ENCODE results near the gene DNMBP. TPM values are rescaled to one million over a fixed set of nuclear protein-coding genes. Genes with fewer than 3 reads are reported as not detected.

DNMBP gene
- total RNA-seq, 1 donor from 2014 or later = 26.7 TPM

- no peaks in the 10 kb centered on the region for H4K20me1 ChIP-seq (ENCODE audit: low read depth)
- no peak overlapping the region for H3K9ac ChIP-seq
- H3K4me3 ChIP-seq = no peak overlapping the region
- TF ChIP-seq EZH2phosphoT487 (IDR thresholded peaks at IDR 0.05) (no peak), CTCF (IDR thresholded peaks at IDR 0.05) (no peak), EZH2 (IDR thresholded peaks at IDR 0.05) (no peak)
- H3K4me2 ChIP-seq = no peak overlapping the region
- DNase-seq (ENCODE audit: low spot score) = no peak
- no peaks in the 10 kb centered on the region for H3K79me2 ChIP-seq (ENCODE audit: low read depth)
- no peaks in the 10 kb centered on the region for H3K36me3 ChIP-seq
- Mint-ChIP-seq H3K4me3 (no peak overlapping the region), H3K36me3 (no peaks in the 10 kb centered on the region), H3K9me3 (peaks cover 8% of the 10 kb centered on the region), H3K4me1 (peaks cover 43% of the 10 kb centered on the region), H3K27ac (no peak overlapping the region), H3K27me3 (ENCODE audit: insufficient read depth, low read depth) (peaks cover 5% of the 10 kb centered on the region)
- no peaks in the 10 kb centered on the region for H3K27me3 ChIP-seq
- H3K4me1 ChIP-seq = peaks cover 20% of the 10 kb centered on the region
- H3F3A ChIP-seq (ENCODE audit: low read depth) = peaks cover 11% of the 10 kb centered on the region
- no peak overlapping the region for H3K27ac ChIP-seq
- no peaks in the 10 kb centered on the region for H3K9me3 ChIP-seq (ENCODE audit: low read depth)
- no peak overlapping the region for H2AFZ ChIP-seq (replicated peaks)
Observed at GRCh38 chr10:100021322-100021721, 11.6 kb upstream of the DNMBP start.

GRCh38 chr10:100020886-100021253 lies 11.1 kb upstream of the DNMBP start:
- Histone ChIP-seq H3K36me3 (no peaks in the 10 kb centered on the region), H3K27ac (no peak overlapping the region), H4K20me1 (ENCODE audit: low read depth) (no peaks in the 10 kb centered on the region), H3K79me2 (ENCODE audit: low read depth) (no peaks in the 10 kb centered on the region), H3K4me2 (no peak overlapping the region), H3K9me3 (ENCODE audit: low read depth) (no peaks in the 10 kb centered on the region), H3K4me1 (peaks cover 18% of the 10 kb centered on the region), H3F3A (ENCODE audit: low read depth) (peaks cover 10% of the 10 kb centered on the region), H3K27me3 (no peaks in the 10 kb centered on the region), H3K9ac (no peak overlapping the region), H2AFZ (replicated peaks) (peak overlapping the region; percentile 98), H3K4me3 (no peak overlapping the region)
- no peak for TF ChIP-seq EZH2 (IDR thresholded peaks at IDR 0.05)
- no peak for TF ChIP-seq EZH2phosphoT487 (IDR thresholded peaks at IDR 0.05)
- no peak for TF ChIP-seq CTCF (IDR thresholded peaks at IDR 0.05)
- Mint-ChIP-seq H3K27me3 (ENCODE audit: insufficient read depth, low read depth) (peaks cover 4% of the 10 kb centered on the region), H3K4me3 (no peak overlapping the region), H3K4me1 (peaks cover 38% of the 10 kb centered on the region), H3K9me3 (peaks cover 4% of the 10 kb centered on the region), H3K36me3 (no peaks in the 10 kb centered on the region), H3K27ac (peak overlapping the region; percentile 60)
- no peak for DNase-seq (ENCODE audit: low spot score)

DNA sequence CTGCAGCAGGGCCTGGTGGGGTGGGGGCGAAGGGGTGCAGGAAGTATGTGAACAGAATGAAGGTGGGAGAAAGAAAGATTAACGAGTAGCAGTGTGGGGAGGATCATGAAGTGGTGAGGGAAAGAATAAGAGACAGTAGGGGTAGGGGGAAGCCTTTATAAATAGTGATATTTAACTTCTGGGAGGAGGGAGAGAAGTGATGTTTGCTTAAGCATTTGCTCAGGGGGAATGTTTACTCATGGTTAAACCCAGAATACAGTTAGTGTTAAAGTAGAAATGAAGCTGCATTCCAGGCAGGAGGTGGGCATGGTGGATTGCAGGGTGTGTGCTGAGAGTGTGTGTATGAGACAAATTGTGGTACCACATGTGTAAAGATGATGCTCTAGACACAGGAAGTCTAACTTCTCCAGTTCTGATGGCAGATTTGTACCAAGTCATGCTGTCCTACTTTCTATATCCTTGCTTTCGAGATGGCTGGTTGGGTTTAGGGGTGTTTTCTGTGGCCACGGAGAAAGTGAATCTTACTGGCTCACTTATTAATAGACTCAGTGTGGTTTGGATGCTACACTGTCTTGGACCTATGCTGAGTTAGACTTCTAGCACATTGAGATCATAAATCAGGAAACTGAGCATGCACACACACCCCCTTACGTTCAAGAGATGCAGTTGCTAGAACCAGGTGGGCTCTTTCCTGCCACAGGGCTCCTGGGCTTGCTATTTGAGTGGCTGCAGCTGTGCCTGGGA lies 10.6 kb upstream of the DNMBP start:
- Histone ChIP-seq H2AFZ (replicated peaks) (peak overlapping the region; percentile 98), H3K9ac (no peak overlapping the region), H3K27ac (no peak overlapping the region), H3K27me3 (no peaks in the 10 kb centered on the region), H3K4me3 (no peak overlapping the region), H3K36me3 (no peaks in the 10 kb centered on the region), H3F3A (ENCODE audit: low read depth) (peaks cover 5% of the 10 kb centered on the region), H3K4me2 (no peak overlapping the region), H3K79me2 (ENCODE audit: low read depth) (no peaks in the 10 kb centered on the region), H3K4me1 (peaks cover 12% of the 10 kb centered on the region), H4K20me1 (ENCODE audit: low read depth) (no peaks in the 10 kb centered on the region), H3K9me3 (ENCODE audit: low read depth) (no peaks in the 10 kb centered on the region)
- H3K27ac Mint-ChIP-seq = peak overlapping the region; percentile 26
- DNase-seq (ENCODE audit: low spot score) = no peak
- H3K4me1 Mint-ChIP-seq = peaks cover 33% of the 10 kb centered on the region
- TF ChIP-seq EZH2 (IDR thresholded peaks at IDR 0.05) = no peak
- no peak for TF ChIP-seq CTCF (IDR thresholded peaks at IDR 0.05)
- no peak for TF ChIP-seq EZH2phosphoT487 (IDR thresholded peaks at IDR 0.05)
- peaks cover 3% of the 10 kb centered on the region for H3K9me3 Mint-ChIP-seq
- no peaks in the 10 kb centered on the region for H3K36me3 Mint-ChIP-seq
- no peak overlapping the region for H3K4me3 Mint-ChIP-seq
- peaks cover 3% of the 10 kb centered on the region for H3K27me3 Mint-ChIP-seq (ENCODE audit: insufficient read depth, low read depth)

Measured in neural progenitor cell (in vitro differentiated cells).